T-cell (primary cell): ENCODE results near the gene IFT57. TPM values are rescaled to one million over a fixed set of nuclear protein-coding genes. Genes with fewer than 3 reads are reported as not detected.

Experiments
- ATAC-seq, 4 experiments: fragments of 200-7000 bp in 3 of 4; fragments of 150-1000 bp in 1 of 4; cut with Tn5 transposase; replicated peaks in 1 of 4; 1 replicate in 3 of 4; 2 replicates in 1 of 4; pipeline ENCODE4 v1.10.0; 2021; ENCODE audit warnings: moderate library complexity in 3 of 4, mild to moderate bottlenecking in 2 of 4, moderate number of reproducible peaks in 1 of 4
- CTCF ChIA-PET, 2 donors: fragments of 300-600 bp; sonication (Branson Sonifier 250); formaldehyde crosslinking; loops; one replicate each; lab custom pipeline; 2022; ENCODE audit warnings: antibody characterized with exemption in 2 of 2; lab: Charles Lee
- POLR2A ChIA-PET, 2 donors: fragments of 300-600 bp; sonication (Branson Sonifier 250); formaldehyde crosslinking; loops; one replicate each; lab custom pipeline; 2022; ENCODE audit warnings: antibody characterized with exemption in 2 of 2; lab: Charles Lee
- DNase-seq, 35 experiments: peaks; one replicate each; pipeline versions ENCODE4 v3.0.0 to v3.0.0-alpha.2; 2013 to 2023
- H3K27ac ChIP-seq: one replicate; pipeline ENCODE4 v1.5.1; 2013; ENCODE audit warnings: low read length
- H3K27me3 ChIP-seq, 2 experiments: replicated peaks in 1 of 2; 1 replicate in 1 of 2; 2 replicates in 1 of 2; pipeline versions ENCODE4 v1.6.1 to v1.7.0; 2013; ENCODE audit warnings: low read length in 1 of 2, mixed read lengths in 1 of 2; ENCODE audit not compliant: control insufficient read depth in 2 of 2, insufficient read depth in 2 of 2; ENCODE audit errors: extremely low read depth in 1 of 2
- H3K36me3 ChIP-seq, 2 donors: 1 replicate in 1 of 2; 2 replicates in 1 of 2; pipeline versions ENCODE4 v1.6.1 to v1.7.0; 2013; ENCODE audit warnings: low read length in 1 of 2; ENCODE audit not compliant: control insufficient read depth in 2 of 2, insufficient read depth in 1 of 2; ENCODE audit errors: extremely low read depth in 1 of 2
- H3K4me1 ChIP-seq, 2 experiments: 1 replicate in 1 of 2; 2 replicates in 1 of 2; pipeline versions ENCODE4 v1.6.1 to v1.7.0; 2013; ENCODE audit warnings: low read length in 2 of 2, mixed read lengths in 1 of 2; ENCODE audit not compliant: insufficient read depth in 2 of 2, control insufficient read depth in 1 of 2; ENCODE audit errors: extremely low read depth in 1 of 2
- H3K4me3 ChIP-seq, 2 donors: 1 replicate in 1 of 2; 2 replicates in 1 of 2; pipeline versions ENCODE4 v1.5.1 to v1.7.0; 2013; ENCODE audit warnings: mild to moderate bottlenecking in 2 of 2, low read length in 1 of 2, moderate library complexity in 1 of 2; ENCODE audit not compliant: control insufficient read depth in 1 of 2; ENCODE audit errors: extremely low read depth in 1 of 2
- H3K9me3 ChIP-seq: 2 replicates; pipeline ENCODE4 v1.7.0; 2013
- H3K27ac Mint-ChIP-seq, 2 donors: one replicate each; pipeline ENCODE4 v1.8.0; 2020 to 2021; ENCODE audit warnings: mild to moderate bottlenecking in 2 of 2, mixed read lengths in 2 of 2
- H3K27me3 Mint-ChIP-seq, 2 donors: one replicate each; pipeline ENCODE4 v1.8.0; 2021 to 2022; ENCODE audit warnings: mixed read lengths in 2 of 2
- H3K36me3 Mint-ChIP-seq: one replicate; pipeline ENCODE4 v1.8.0; 2021; ENCODE audit warnings: mixed read lengths
- H3K4me1 Mint-ChIP-seq, 3 donors: one replicate each; pipeline ENCODE4 v1.8.0; 2020 to 2022; ENCODE audit warnings: mixed read lengths in 3 of 3, mild to moderate bottlenecking in 1 of 3
- H3K4me3 Mint-ChIP-seq, 3 donors: one replicate each; pipeline ENCODE4 v1.8.0; 2020 to 2022; ENCODE audit warnings: mild to moderate bottlenecking in 3 of 3, mixed read lengths in 3 of 3, moderate library complexity in 3 of 3
- H3K9me3 Mint-ChIP-seq, 3 donors: one replicate each; pipeline ENCODE4 v1.8.0; 2020 to 2022; ENCODE audit warnings: mixed read lengths in 3 of 3
- WGBS: methylation state at CpG from one replicate; pipeline ENCODE4 v1.1.5; 2013; ENCODE audit warnings: missing lambda C conversion rate; ENCODE audit not compliant: insufficient coverage; 5-methylcytosine and 5-hydroxymethylcytosine counted together
- total RNA-seq, 35 experiments: library from RNA in 6 of 35; stranded (reverse) in 6 of 35; fragments of 120-200 nt in 1 of 35; gene quantifications; one replicate each; pipeline versions ENCODE4 v1.2.1 to v1.2.4 and lab custom pipeline; 2013 to 2026

The IFT57 gene
- total RNA-seq, 5 donors from 2014 or later (not counting 1 experiment from before 2014, with no cell fraction given): 24.8 to 36.7 (median 30.0) TPM

DNA sequence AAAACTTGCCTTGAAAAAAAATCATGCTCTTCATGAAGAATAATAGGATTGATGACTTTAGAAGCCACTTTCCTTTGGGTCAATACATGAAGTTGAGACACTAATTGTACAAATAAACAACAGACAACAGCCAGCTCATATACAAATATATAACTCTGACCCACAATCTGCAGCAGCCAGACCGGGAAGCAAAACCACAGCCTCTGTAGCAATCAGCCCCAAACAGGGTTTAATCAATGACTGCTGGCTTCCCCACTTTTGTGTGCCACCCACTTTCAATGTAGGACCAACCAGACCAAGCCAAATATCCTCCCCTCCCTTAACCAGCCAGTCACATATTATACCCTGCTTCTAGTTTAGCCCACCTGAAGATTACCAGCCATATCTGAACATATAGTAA, 39.0 kb downstream of the IFT57 start:
- Mint-ChIP-seq H3K9me3 (peaks cover 3 to 5% (median 4%) of the 10 kb centered on the region in 3 donors), H3K27ac (no peak overlapping the region), H3K4me1 (peaks cover 8 to 23% (median 14%) of the 10 kb centered on the region in 3 donors), H3K27me3 (no peaks in the 10 kb centered on the region), H3K36me3 (peaks cover 54% of the 10 kb centered on the region), H3K4me3 (no peak overlapping the region)
- CTCF ChIA-PET: no interaction called here
- POLR2A ChIA-PET: no interaction called here
- H3K4me3 ChIP-seq: no peak overlapping the region
- DNase-seq (no peak), ATAC-seq (no peak)
- H3K4me1 ChIP-seq: no peaks in the 10 kb centered on the region
- peaks cover 0 to 2% of the 10 kb centered on the region in 2 donors for H3K36me3 ChIP-seq
- no peak overlapping the region for H3K27ac ChIP-seq
- WGBS: 75% methylated on average over 1 of the region's 1 CpG
- no peaks in the 10 kb centered on the region for H3K9me3 ChIP-seq
- no peaks in the 10 kb centered on the region for H3K27me3 ChIP-seq

DNA sequence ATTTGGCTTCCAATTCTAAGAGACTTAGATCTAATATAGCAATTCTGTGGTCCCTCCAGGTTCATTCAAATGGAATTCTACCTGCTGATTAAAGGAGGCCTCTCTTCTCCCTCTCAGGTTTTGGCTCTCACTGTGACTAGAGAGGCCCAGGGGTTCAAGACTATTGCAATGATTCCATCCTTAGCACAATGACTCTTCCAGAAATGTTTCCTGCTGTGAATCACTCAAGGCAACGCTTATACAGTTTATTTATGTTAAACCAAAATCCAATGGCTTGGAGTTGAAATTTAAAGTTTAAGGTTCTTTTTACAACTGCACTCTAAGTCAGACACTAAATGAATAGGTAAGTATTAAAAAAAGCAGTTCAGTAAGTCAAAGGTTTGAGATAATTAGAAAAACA, 39.9 kb downstream of the IFT57 start:
- peaks cover 8 to 23% (median 15%) of the 10 kb centered on the region in 3 donors for H3K4me1 Mint-ChIP-seq
- no peaks in the 10 kb centered on the region for H3K27me3 ChIP-seq
- no peaks in the 10 kb centered on the region for H3K27me3 Mint-ChIP-seq
- no peak overlapping the region for H3K4me3 Mint-ChIP-seq
- no peaks in the 10 kb centered on the region for H3K4me1 ChIP-seq
- no peak for DNase-seq
- no peak overlapping the region for H3K27ac ChIP-seq
- POLR2A ChIA-PET: no interaction called here
- WGBS: no CpG with 5 or more reads among the region's 1 CpG
- CTCF ChIA-PET: no interaction called here
- H3K36me3 ChIP-seq: peaks cover 0 to 2% of the 10 kb centered on the region in 2 donors
- H3K4me3 ChIP-seq: no peak overlapping the region
- H3K27ac Mint-ChIP-seq: no peak overlapping the region
- no peak for ATAC-seq
- H3K9me3 Mint-ChIP-seq: peaks cover 3 to 5% (median 4%) of the 10 kb centered on the region in 3 donors
- H3K36me3 Mint-ChIP-seq: peaks cover 49% of the 10 kb centered on the region
- no peaks in the 10 kb centered on the region for H3K9me3 ChIP-seq

DNA sequence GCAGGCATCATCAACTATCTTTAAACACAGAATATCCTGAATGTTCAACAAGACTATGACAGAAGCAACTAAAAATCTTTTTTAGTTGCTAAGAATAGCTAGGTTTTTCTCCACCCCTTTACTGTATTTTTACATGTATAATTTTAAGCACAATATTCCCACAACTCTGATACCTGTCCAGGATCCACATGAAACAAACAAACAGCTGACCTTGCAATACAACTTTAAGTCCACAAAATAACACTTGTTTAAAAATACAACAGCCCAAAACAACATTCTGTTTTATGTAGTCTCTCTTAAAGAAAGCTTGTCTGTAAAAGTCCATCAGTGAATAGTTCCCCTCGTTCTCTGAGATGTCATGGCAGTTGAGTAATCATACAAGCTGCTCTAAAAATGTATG, 41.1 kb downstream of the IFT57 start:
- Histone ChIP-seq H3K36me3 (peaks cover 0 to 2% of the 10 kb centered on the region in 2 donors), H3K27ac (no peak overlapping the region), H3K9me3 (no peaks in the 10 kb centered on the region), H3K4me1 (peaks cover 0 to 2% of the 10 kb centered on the region in 2 experiments), H3K4me3 (no peak overlapping the region), H3K27me3 (no peaks in the 10 kb centered on the region)
- H3K36me3 Mint-ChIP-seq: peaks cover 49% of the 10 kb centered on the region
- no peak overlapping the region for H3K4me3 Mint-ChIP-seq
- peaks cover 3 to 5% (median 4%) of the 10 kb centered on the region in 3 donors for H3K9me3 Mint-ChIP-seq
- no peak overlapping the region for H3K27ac Mint-ChIP-seq
- ATAC-seq (no peak), DNase-seq (no peak)
- H3K4me1 Mint-ChIP-seq: peaks cover 14 to 30% (median 19%) of the 10 kb centered on the region in 3 donors
- CTCF ChIA-PET: no interaction called here
- no peaks in the 10 kb centered on the region for H3K27me3 Mint-ChIP-seq
- WGBS: no CpG with 5 or more reads among the region's 1 CpG
- POLR2A ChIA-PET: interaction anchor here in 1 of 2 donors (0.5 to 0.6 kb wide), 3 partner anchors 137 to 584 kb away, joined by 3 to 7 read pairs (median 5); no protein-coding TSS in a partner anchor

DNA sequence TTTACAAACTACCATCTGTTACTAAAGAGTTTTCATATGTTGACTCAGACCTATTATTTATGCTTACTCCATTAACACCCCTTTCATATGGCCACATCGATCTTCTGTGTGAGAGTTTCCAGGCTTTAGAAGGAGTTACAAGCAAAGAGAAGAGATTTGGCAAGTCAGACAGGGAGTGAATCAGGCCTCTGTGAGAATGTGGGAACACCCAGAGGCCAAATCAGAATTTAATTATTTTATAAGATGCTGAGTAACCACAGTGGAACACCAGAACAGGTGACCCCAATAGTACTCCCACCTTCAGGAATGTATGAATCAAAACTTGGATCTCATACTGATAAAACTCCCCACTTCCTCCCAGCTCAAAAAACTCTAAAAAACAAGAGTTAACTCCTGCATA, 42.0 kb downstream of the IFT57 start:
- ATAC-seq (no peak), DNase-seq (no peak)
- ChIA-PET CTCF (no interaction called here), POLR2A (no interaction called here)
- Histone ChIP-seq H3K4me1 (peaks cover 0 to 4% of the 10 kb centered on the region in 2 experiments), H3K4me3 (no peak overlapping the region), H3K27ac (no peak overlapping the region), H3K9me3 (no peaks in the 10 kb centered on the region), H3K27me3 (no peaks in the 10 kb centered on the region), H3K36me3 (peaks cover 0 to 2% of the 10 kb centered on the region in 2 donors)
- peaks cover 46% of the 10 kb centered on the region for H3K36me3 Mint-ChIP-seq
- H3K4me3 Mint-ChIP-seq: no peak overlapping the region
- H3K27ac Mint-ChIP-seq: no peak overlapping the region
- H3K27me3 Mint-ChIP-seq: no peaks in the 10 kb centered on the region
- peaks cover 2 to 4% (median 3%) of the 10 kb centered on the region in 3 donors for H3K9me3 Mint-ChIP-seq
- H3K4me1 Mint-ChIP-seq: peaks cover 21 to 40% (median 25%) of the 10 kb centered on the region in 3 donors
- WGBS: no CpG with 5 or more reads among the region's 1 CpG

DNA sequence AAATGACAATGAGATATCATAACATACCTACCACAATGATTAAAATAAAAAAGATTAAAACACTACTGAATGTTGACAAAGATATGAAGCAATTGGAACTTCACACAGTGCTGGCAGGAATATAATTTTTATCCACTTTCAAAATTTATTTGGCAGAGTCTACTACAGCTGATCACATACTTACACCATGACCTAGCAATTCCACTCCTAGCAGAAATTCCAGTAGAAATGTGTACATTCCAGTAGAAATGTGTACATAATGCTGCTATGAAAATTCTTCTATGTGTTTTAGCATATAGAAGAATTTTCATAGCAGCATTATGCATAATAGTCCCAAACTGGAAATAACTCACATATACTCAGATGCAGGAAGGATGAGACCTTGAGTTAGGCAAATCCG, 43.5 kb downstream of the IFT57 start:
- no peak overlapping the region for H3K27ac Mint-ChIP-seq
- no peaks in the 10 kb centered on the region for H3K27me3 Mint-ChIP-seq
- no peaks in the 10 kb centered on the region for H3K9me3 ChIP-seq
- no peak overlapping the region for H3K4me3 Mint-ChIP-seq
- H3K4me1 ChIP-seq: peaks cover 0 to 4% of the 10 kb centered on the region in 2 experiments
- no CpG with 5 or more reads among the region's 1 CpG for WGBS
- DNase-seq: no peak
- POLR2A ChIA-PET: interaction anchor here in 1 of 2 donors (0.7 kb wide), 1 partner anchor 45 kb away, joined by 6 read pairs; no protein-coding TSS in a partner anchor
- H3K27me3 ChIP-seq: no peaks in the 10 kb centered on the region
- H3K36me3 ChIP-seq: no peaks in the 10 kb centered on the region
- no peak for ATAC-seq
- H3K9me3 Mint-ChIP-seq: no peaks in the 10 kb centered on the region
- CTCF ChIA-PET: no interaction called here
- H3K4me3 ChIP-seq: no peak overlapping the region
- no peak overlapping the region for H3K27ac ChIP-seq
- peaks cover 21 to 40% (median 25%) of the 10 kb centered on the region in 3 donors for H3K4me1 Mint-ChIP-seq
- H3K36me3 Mint-ChIP-seq: peaks cover 40% of the 10 kb centered on the region

DNA sequence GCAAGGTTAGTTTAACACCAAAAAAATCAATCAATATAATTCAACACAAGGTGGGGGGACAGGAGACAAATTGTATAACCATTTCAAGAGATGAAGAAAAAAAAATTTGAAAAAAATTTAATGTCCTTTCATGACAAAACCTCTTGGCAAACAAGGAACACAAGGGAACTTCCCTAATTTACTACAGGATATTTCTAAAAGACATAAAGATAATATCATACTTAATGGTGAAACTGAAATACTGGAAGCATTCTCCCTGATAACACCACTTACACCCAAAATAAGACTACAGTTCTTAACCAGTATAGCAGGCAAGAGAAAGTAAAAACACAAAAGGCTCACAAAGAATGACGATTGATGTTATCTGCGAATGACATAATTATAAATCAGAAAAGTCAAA, 44.7 kb downstream of the IFT57 start:
- CTCF ChIA-PET: interaction anchor here in 1 of 2 donors (0.6 kb wide), 1 partner anchor 24 kb away, joined by 3 read pairs; no protein-coding TSS in a partner anchor
- H3K27ac Mint-ChIP-seq: no peak overlapping the region
- Histone ChIP-seq H3K27ac (no peak overlapping the region), H3K4me1 (peaks cover 0 to 4% of the 10 kb centered on the region in 2 experiments), H3K4me3 (no peak overlapping the region), H3K27me3 (no peaks in the 10 kb centered on the region), H3K36me3 (no peaks in the 10 kb centered on the region), H3K9me3 (no peaks in the 10 kb centered on the region)
- ATAC-seq (no peak), DNase-seq (no peak)
- H3K4me3 Mint-ChIP-seq: no peak overlapping the region
- POLR2A ChIA-PET: no interaction called here
- peaks cover 23 to 44% (median 24%) of the 10 kb centered on the region in 3 donors for H3K4me1 Mint-ChIP-seq
- peaks cover 36% of the 10 kb centered on the region for H3K36me3 Mint-ChIP-seq
- no peaks in the 10 kb centered on the region for H3K27me3 Mint-ChIP-seq
- H3K9me3 Mint-ChIP-seq: no peaks in the 10 kb centered on the region
- no CpG with 5 or more reads among the region's 2 CpGs for WGBS
